NT2/D1 (cell line): ENCODE measurements around the gene CHCHD6.

Experiments
- DNase-seq: peaks from one replicate; pipeline ENCODE4 v3.0.0-alpha.2; 2011; ENCODE audit warnings: low read depth, low spot score
- H3K27me3 ChIP-seq: 2 replicates; pipeline ENCODE4 v1.6.0; 2011; ENCODE audit warnings: mild to moderate bottlenecking; ENCODE audit not compliant: insufficient read length, insufficient read depth
- H3K36me3 ChIP-seq: 2 replicates; pipeline ENCODE4 v1.6.1; 2011; ENCODE audit warnings: mild to moderate bottlenecking, low read length, mixed read lengths; ENCODE audit not compliant: insufficient read depth, insufficient read length
- H3K4me1 ChIP-seq: 2 replicates; pipeline ENCODE4 v1.5.1; 2011; ENCODE audit not compliant: insufficient read depth, insufficient read length
- H3K4me3 ChIP-seq: 2 replicates; pipeline ENCODE4 v1.5.1; 2011; ENCODE audit warnings: low read depth; ENCODE audit not compliant: insufficient read length
- H3K9ac ChIP-seq: 2 replicates; pipeline ENCODE4 v1.6.0; 2011; ENCODE audit warnings: low read depth; ENCODE audit not compliant: insufficient read length
- H3K9me3 ChIP-seq: 2 replicates; pipeline ENCODE4 v1.5.1; 2011; ENCODE audit warnings: mild to moderate bottlenecking, low read length; ENCODE audit not compliant: insufficient read depth
- SUZ12 ChIP-seq: IDR thresholded peaks from 2 replicates; pipeline ENCODE4 v1.6.1; 2011; ENCODE audit not compliant: insufficient read length, insufficient read depth; ENCODE audit errors: extremely low read depth
- YY1 ChIP-seq: IDR thresholded peaks from 2 replicates; pipeline ENCODE4 v1.6.1; 2011; ENCODE audit not compliant: insufficient read length, insufficient read depth
- ZNF274 ChIP-seq: IDR thresholded peaks from 2 replicates; pipeline ENCODE4 v1.6.1; 2011; ENCODE audit warnings: mild to moderate bottlenecking, low read depth, low read length

The CHCHD6 gene

DNA sequence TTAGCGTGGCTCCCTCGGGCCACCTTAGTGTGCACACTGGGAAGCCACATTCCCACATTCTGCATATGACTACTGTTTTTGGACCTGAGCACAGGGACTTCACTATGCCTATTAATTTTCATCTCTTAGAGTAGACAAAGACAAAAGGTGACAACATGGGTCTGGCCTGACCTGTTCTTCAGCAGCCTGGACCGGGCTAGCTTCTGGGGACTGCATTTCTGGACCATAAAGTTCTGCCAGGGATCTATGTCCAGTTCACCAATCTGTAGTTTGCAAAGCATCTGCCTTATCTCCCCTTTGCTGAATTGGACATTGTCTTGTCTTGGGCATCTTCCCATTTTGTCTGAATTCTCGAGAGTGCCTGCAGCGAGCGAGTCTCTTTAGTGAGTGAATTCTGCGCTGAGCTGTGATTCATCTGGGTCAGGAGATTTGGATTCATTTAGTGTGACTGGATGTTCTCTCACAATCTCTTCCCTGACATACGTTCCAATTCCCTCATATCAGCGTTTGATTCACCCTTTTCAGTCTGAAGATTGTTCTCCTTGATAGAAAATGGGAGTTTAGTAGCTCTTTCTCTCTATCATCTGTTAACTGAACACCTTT lies 166.7 kb downstream of the CHCHD6 start:
- no peak for DNase-seq
- Histone ChIP-seq H3K36me3 (peaks cover 5% of the 10 kb centered on the region), H3K4me3 (no peak overlapping the region), H3K9me3 (no peaks in the 10 kb centered on the region), H3K4me1 (peaks cover 4% of the 10 kb centered on the region), H3K27me3 (no peaks in the 10 kb centered on the region), H3K9ac (no peak overlapping the region)
- TF ChIP-seq ZNF274 (no peak), SUZ12 (no peak), YY1 (no peak)

DNA sequence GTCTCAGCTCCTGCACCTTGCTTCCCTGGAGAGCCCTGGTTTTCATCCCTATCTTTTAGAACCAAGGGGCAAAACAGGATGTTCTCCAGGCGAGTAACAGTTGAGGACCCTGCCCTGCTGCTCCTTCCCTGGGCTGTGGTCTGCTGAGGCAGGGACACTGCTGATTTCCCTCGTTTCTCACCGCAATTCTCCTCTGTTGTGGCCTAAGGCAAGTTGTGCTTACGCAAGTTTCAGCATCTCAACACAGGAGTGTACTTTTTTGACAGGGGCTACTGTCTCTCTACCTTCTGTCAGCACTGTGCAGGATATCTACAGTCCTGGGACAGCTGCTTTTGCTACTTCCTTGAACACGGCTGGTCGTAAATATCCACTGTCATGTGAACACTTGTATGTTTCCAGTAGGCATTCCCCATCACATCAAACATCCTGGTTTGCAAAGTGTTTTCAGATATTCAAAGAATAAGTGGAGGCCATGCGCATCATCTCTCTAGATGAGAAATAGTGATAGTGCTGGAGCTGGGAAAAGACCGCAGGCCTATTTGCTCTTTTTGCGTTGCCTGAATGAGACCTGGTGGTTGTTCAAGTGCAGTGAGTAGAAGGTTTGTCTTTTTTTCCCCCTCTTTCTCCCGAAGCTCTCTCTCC lies 168.8 kb downstream of the CHCHD6 start:
- no peak for TF ChIP-seq YY1
- TF ChIP-seq SUZ12 = no peak
- no peak for TF ChIP-seq ZNF274

DNA sequence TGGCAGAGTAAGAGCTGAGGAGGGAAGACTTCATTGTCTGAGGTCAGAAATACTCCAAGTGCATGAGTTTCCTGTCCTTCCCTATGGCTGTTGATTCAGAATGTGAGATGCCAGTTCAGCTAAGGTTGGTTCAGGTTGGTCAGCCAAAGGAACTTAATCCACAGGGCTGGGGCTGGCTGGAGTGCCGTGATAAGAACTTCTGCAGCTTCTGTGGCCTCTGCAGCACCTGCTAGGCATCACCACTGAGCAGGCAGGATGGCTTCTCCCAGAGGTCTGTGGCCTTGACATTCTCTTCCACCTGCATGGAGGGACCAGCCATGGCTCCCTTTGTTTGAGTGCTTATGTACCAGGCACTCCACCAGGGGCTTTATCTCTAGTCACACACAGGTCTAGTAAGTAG lies 169.4 kb downstream of the CHCHD6 start:
- DNase-seq = no peak

More for the DNA sequence above, 168.8 kb downstream of the CHCHD6 start:
- no peak overlapping the region for H3K9ac ChIP-seq
- no peaks in the 10 kb centered on the region for H3K27me3 ChIP-seq
- DNase-seq = no peak
- no peak overlapping the region for H3K4me3 ChIP-seq
- peaks cover 4% of the 10 kb centered on the region for H3K4me1 ChIP-seq
- peaks cover 5% of the 10 kb centered on the region for H3K36me3 ChIP-seq
- H3K9me3 ChIP-seq = no peaks in the 10 kb centered on the region

DNA sequence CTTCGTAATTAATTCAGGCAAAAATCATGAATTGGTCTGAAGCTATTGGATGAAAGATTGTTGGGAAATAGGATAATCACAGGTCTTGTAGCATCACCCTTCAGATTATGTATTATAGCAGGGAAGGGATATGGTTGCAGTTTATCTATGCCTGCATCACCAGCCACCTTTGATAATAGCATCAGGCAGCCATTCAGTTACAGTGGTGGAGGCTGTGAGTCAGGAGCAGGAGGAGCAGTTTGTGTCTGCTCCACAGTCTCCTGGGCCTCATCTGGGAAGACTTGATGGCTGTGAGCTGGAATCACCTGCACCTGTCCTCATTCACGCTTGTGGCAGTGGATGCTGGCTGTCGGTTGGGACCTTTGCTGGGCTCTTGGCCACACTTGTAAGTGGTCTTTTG lies 174.6 kb downstream of the CHCHD6 start:
- Histone ChIP-seq H3K9ac (no peak overlapping the region), H3K27me3 (no peaks in the 10 kb centered on the region), H3K9me3 (no peaks in the 10 kb centered on the region), H3K4me1 (no peaks in the 10 kb centered on the region), H3K4me3 (no peak overlapping the region), H3K36me3 (peaks cover 2% of the 10 kb centered on the region)
- no peak for TF ChIP-seq ZNF274
- no peak for TF ChIP-seq SUZ12
- TF ChIP-seq YY1 = no peak
- DNase-seq = no peak

More for the DNA sequence above, 169.4 kb downstream of the CHCHD6 start:
- no peaks in the 10 kb centered on the region for H3K9me3 ChIP-seq
- H3K4me3 ChIP-seq = no peak overlapping the region
- peaks cover 4% of the 10 kb centered on the region for H3K4me1 ChIP-seq
- H3K27me3 ChIP-seq = no peaks in the 10 kb centered on the region
- peaks cover 5% of the 10 kb centered on the region for H3K36me3 ChIP-seq
- H3K9ac ChIP-seq = no peak overlapping the region
- TF ChIP-seq SUZ12 (no peak), ZNF274 (no peak), YY1 (no peak)

DNA sequence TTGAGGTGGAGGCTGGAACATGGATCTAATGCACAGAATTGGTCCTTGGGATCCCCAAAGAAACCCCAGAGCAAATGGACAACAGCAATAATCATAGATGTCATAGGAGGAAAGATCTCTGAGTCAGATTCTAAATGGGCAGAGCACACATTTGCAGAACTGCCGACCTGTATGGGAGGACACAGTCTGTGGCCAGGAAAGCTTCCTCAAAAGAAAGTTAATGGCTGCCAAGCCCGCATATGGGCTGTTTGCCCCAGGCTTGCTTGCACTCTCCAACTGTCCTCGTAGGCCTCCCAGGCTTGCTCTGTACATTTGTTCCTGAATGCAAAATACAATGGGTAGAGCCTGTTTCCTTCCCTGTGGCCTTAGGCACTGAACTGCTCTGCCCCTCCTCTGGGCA lies 176.9 kb downstream of the CHCHD6 start:
- TF ChIP-seq YY1 (no peak), ZNF274 (no peak), SUZ12 (no peak)
- Histone ChIP-seq H3K36me3 (no peaks in the 10 kb centered on the region), H3K9ac (no peak overlapping the region), H3K4me1 (no peaks in the 10 kb centered on the region), H3K9me3 (no peaks in the 10 kb centered on the region), H3K4me3 (no peak overlapping the region), H3K27me3 (no peaks in the 10 kb centered on the region)
- no peak for DNase-seq

DNA sequence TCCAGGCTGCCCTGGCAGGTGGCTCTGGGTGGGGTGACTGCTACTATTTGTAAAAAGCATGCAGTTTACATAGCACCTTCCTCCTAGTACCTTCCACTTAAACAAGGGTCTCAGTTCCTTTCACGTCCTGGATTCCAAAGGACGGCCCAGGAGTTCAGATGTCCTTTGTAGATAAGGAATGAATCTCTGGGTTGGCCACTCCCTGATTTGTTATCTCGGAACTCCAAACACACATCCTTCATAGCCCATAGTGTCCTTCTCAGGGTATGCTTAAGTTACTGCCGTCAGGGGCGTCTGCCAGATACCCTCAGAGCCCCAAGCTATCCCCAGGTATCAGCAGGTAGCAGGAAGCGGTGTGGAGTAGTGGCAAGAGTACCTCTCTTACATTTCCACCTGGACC lies 177.8 kb downstream of the CHCHD6 start:
- Histone ChIP-seq H3K9ac (no peak overlapping the region), H3K9me3 (no peaks in the 10 kb centered on the region), H3K4me3 (no peak overlapping the region), H3K4me1 (no peaks in the 10 kb centered on the region), H3K36me3 (no peaks in the 10 kb centered on the region), H3K27me3 (no peaks in the 10 kb centered on the region)
- DNase-seq = no peak
- TF ChIP-seq YY1 (no peak), ZNF274 (no peak), SUZ12 (no peak)

DNA sequence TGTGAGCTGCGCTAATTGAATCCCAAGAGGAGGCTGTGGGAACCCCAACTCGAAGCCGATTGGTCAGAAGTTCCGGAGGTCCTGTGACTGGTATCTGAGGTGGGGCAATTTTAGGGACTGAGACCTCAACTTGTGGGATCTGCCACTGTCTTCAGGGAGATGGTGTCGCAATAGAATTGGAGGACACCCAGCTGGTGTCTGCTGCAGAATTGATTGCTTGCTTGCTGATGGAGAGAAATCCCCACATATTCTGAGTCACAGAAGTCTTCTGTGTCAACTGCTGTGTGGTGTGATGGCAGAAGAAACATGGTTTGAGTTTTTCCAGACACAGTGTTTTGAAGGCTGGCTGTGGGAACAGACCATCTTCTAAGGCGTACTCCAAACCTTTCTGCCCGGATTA lies 179.2 kb downstream of the CHCHD6 start:
- Histone ChIP-seq H3K36me3 (no peaks in the 10 kb centered on the region), H3K4me3 (no peak overlapping the region), H3K9ac (no peak overlapping the region), H3K9me3 (no peaks in the 10 kb centered on the region), H3K27me3 (no peaks in the 10 kb centered on the region), H3K4me1 (no peaks in the 10 kb centered on the region)
- no peak for DNase-seq
- TF ChIP-seq ZNF274 = no peak
- TF ChIP-seq SUZ12 = no peak
- TF ChIP-seq YY1 = no peak
